Natural killer cell treated with Interleukin-12 subunit alpha and Interleukin-12 subunit beta and Interleukin-15 and Interleukin-18, amount 100 ng/mL, for 72 hours (primary cell): ENCODE results near the gene SSTR4. TPM values are rescaled to one million over a fixed set of nuclear protein-coding genes. Genes with fewer than 3 reads are reported as not detected.
A peak's percentile ranks its signal among the peaks of the same experiment; 100 is the strongest.

Source experiments
- ATAC-seq, 2 donors: fragments of 150-1000 bp; cut with Tn5 transposase in 1 of 2; sonication (Bioruptor Pico), chemical (Tn5 transposase) in 1 of 2; 2 replicates each; pipeline ENCODE4 v1.10.0; 2021
- DNase-seq: peaks from one replicate; pipeline ENCODE4 v3.0.0; 2022; ENCODE audit warnings: low spot score
- H3K27ac Mint-ChIP-seq, 2 donors: 1 replicate in 1 of 2; 2 replicates in 1 of 2; pipeline ENCODE4 v1.8.0; 2022; ENCODE audit warnings: mixed read lengths in 2 of 2, mild to moderate bottlenecking in 1 of 2, moderate library complexity in 1 of 2
- H3K27me3 Mint-ChIP-seq, 2 donors: 1 replicate in 1 of 2; 2 replicates in 1 of 2; pipeline ENCODE4 v1.8.0; 2022; ENCODE audit warnings: mixed read lengths in 2 of 2
- H3K36me3 Mint-ChIP-seq: one replicate; pipeline ENCODE4 v1.8.0; 2022; ENCODE audit warnings: mixed read lengths
- H3K4me1 Mint-ChIP-seq, 2 donors: 1 replicate in 1 of 2; 2 replicates in 1 of 2; pipeline ENCODE4 v1.8.0; 2022; ENCODE audit warnings: low read depth in 2 of 2, mixed read lengths in 2 of 2, mild to moderate bottlenecking in 1 of 2
- H3K4me3 Mint-ChIP-seq: one replicate; pipeline ENCODE4 v1.8.0; 2022; ENCODE audit warnings: mixed read lengths
- H3K9me3 Mint-ChIP-seq: 2 replicates; pipeline ENCODE4 v1.8.0; 2022; ENCODE audit warnings: mixed read lengths
- total RNA-seq, 2 donors: library from RNA; stranded (reverse); gene quantifications; one replicate each; pipeline ENCODE4 v1.2.3, GENCODE V29; 2022

SSTR4 gene
- total RNA-seq, 2 donors from 2014 or later = not detected

- no peaks in the 10 kb centered on the region for H3K36me3 Mint-ChIP-seq
- no peak for DNase-seq
- no peak overlapping the region for H3K27ac Mint-ChIP-seq
- H3K27me3 Mint-ChIP-seq = peaks cover 35 to 60% of the 10 kb centered on the region in 2 donors
- H3K4me1 Mint-ChIP-seq = no peaks in the 10 kb centered on the region
- H3K4me3 Mint-ChIP-seq = no peak overlapping the region
- ATAC-seq = no peak
- no peaks in the 10 kb centered on the region for H3K9me3 Mint-ChIP-seq
Measured at GRCh38 chr20:23039885-23040508, 4.9 kb downstream of the SSTR4 start.

- Mint-ChIP-seq H3K4me1 (peaks cover 0 to 4% of the 10 kb centered on the region in 2 donors), H3K27me3 (peaks cover 40 to 68% of the 10 kb centered on the region in 2 donors), H3K36me3 (peaks cover 6% of the 10 kb centered on the region), H3K4me3 (no peak overlapping the region), H3K9me3 (no peaks in the 10 kb centered on the region), H3K27ac (no peak overlapping the region)
- DNase-seq (no peak), ATAC-seq (no peak)
Measured at GRCh38 chr20:23042270-23042669, 7.2 kb downstream of the SSTR4 start.

- peaks cover 0 to 4% of the 10 kb centered on the region in 2 donors for H3K4me1 Mint-ChIP-seq
- no peaks in the 10 kb centered on the region for H3K9me3 Mint-ChIP-seq
- H3K27ac Mint-ChIP-seq = no peak overlapping the region
- peaks cover 6% of the 10 kb centered on the region for H3K36me3 Mint-ChIP-seq
- peaks cover 44 to 65% of the 10 kb centered on the region in 2 donors for H3K27me3 Mint-ChIP-seq
- no peak for ATAC-seq
- H3K4me3 Mint-ChIP-seq = no peak overlapping the region
- DNase-seq = no peak
Measured at GRCh38 chr20:23043376-23043775, 8.3 kb downstream of the SSTR4 start.

- Mint-ChIP-seq H3K4me3 (no peak overlapping the region), H3K27ac (no peak overlapping the region)
- ATAC-seq = no peak
Measured at GRCh38 chr20:23046431-23046830, 11.3 kb downstream of the SSTR4 start.

DNA sequence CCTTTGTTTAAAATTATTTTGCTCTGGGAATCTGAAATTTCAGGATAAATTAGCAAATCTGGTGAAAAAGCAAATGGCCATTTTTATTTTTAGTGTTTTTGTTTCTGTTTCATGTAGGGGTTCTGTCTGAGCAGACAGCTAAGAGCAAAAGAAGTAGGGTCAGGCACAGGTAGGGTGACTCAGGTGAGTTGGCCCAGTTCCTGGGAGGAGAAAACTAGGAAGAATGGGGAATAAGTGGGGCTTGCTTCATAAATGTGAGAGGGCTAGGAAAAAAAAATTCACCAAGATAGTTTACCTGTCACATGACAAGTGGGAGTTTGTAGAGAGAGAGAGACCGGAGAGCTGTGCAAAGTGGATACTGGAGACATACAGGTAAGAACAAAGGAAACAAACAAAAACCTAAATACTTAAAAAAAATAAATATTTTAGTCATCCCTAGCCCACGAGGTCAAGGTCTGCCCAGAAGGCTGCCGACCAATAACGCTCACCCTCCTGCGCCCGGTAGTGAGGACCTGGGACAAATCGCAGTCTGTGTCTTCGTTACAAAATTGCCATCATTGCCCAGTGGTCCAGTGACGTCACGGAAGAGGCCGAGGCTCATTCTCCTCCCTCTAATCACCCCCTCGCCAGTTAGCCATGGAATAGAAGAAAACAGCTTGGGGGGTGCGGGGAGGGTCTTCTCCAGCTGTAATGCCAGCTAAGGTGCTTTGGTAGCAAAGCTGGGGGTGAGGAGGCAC lies 12.1 kb downstream of the SSTR4 start:
- no peaks in the 10 kb centered on the region for H3K9me3 Mint-ChIP-seq
- DNase-seq (no peak), ATAC-seq (no peak)
- peaks cover 6% of the 10 kb centered on the region for H3K36me3 Mint-ChIP-seq
- no peak overlapping the region for H3K27ac Mint-ChIP-seq
- H3K4me1 Mint-ChIP-seq = peaks cover 0 to 16% of the 10 kb centered on the region in 2 donors
- peak overlapping the region; percentile 43 for H3K4me3 Mint-ChIP-seq
- H3K27me3 Mint-ChIP-seq = peaks cover 43 to 59% of the 10 kb centered on the region in 2 donors

More at GRCh38 chr20:23046431-23046830, 11.3 kb downstream of the SSTR4 start:
- Mint-ChIP-seq H3K4me1 (peaks cover 0 to 15% of the 10 kb centered on the region in 2 donors), H3K27me3 (peaks cover 44 to 58% of the 10 kb centered on the region in 2 donors), H3K36me3 (peaks cover 6% of the 10 kb centered on the region), H3K9me3 (no peaks in the 10 kb centered on the region)
- no peak for DNase-seq

GRCh38 chr20:23047738-23048214 lies 12.7 kb downstream of the SSTR4 start:
- DNase-seq (no peak), ATAC-seq (no peak)
- peaks cover 0 to 16% of the 10 kb centered on the region in 2 donors for H3K4me1 Mint-ChIP-seq
- H3K27me3 Mint-ChIP-seq = peaks cover 49 to 65% of the 10 kb centered on the region in 2 donors
- peaks cover 6% of the 10 kb centered on the region for H3K36me3 Mint-ChIP-seq
- no peak overlapping the region for H3K4me3 Mint-ChIP-seq
- no peaks in the 10 kb centered on the region for H3K9me3 Mint-ChIP-seq
- H3K27ac Mint-ChIP-seq = no peak overlapping the region

DNA sequence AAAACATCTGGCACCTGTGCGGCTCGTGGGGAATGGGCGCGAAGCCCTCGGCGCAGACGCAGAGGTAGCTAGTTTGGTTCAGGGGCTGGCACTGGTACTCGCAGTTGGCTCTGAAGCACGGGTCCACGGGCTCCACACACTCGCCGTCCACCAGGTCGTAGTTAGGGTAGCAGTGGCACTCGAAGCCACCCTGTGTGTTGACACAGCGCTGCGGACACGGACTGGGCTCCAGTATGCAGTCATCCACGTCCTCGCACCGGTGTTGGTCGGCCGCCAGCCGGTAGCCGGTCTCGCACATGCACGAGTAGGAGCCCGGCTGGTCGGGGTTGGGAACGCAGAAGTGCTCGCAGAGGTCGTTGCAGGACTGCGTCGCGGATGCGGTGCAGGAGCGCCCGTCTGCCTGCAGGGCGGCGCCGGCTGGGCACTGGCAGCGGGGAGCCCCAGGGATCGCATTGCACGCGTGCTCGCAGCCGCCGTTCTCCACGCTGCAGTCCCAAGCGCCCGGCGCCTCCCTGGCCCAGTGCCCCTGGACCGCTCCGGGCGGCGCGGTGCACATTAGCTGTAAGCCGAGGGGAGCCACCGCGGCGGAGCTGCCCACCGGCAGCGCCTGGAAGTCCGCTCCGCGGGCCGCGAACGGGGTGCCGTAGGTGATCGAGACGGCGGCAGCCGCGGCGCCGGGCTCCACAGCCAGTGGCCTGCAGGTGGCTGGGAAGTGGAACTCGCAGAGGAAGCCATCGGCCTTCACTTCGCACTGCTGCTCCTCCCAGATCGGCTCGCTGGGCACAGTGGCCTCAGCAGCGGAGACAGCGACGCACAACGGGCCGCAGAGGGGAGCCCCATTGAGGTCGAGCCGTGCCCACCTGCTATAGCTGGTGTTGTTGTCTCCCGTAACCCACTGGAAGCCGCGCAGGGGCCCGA lies 13.4 kb downstream of the SSTR4 start:
- H3K36me3 Mint-ChIP-seq = peaks cover 6% of the 10 kb centered on the region
- ATAC-seq = peak; percentile 66 to 79
- no peak for DNase-seq
- peaks cover 0 to 16% of the 10 kb centered on the region in 2 donors for H3K4me1 Mint-ChIP-seq
- peaks cover 51 to 67% of the 10 kb centered on the region in 2 donors for H3K27me3 Mint-ChIP-seq
- H3K27ac Mint-ChIP-seq = no peak overlapping the region
- H3K9me3 Mint-ChIP-seq = no peaks in the 10 kb centered on the region
- peak overlapping the region; percentile 38 for H3K4me3 Mint-ChIP-seq

DNA sequence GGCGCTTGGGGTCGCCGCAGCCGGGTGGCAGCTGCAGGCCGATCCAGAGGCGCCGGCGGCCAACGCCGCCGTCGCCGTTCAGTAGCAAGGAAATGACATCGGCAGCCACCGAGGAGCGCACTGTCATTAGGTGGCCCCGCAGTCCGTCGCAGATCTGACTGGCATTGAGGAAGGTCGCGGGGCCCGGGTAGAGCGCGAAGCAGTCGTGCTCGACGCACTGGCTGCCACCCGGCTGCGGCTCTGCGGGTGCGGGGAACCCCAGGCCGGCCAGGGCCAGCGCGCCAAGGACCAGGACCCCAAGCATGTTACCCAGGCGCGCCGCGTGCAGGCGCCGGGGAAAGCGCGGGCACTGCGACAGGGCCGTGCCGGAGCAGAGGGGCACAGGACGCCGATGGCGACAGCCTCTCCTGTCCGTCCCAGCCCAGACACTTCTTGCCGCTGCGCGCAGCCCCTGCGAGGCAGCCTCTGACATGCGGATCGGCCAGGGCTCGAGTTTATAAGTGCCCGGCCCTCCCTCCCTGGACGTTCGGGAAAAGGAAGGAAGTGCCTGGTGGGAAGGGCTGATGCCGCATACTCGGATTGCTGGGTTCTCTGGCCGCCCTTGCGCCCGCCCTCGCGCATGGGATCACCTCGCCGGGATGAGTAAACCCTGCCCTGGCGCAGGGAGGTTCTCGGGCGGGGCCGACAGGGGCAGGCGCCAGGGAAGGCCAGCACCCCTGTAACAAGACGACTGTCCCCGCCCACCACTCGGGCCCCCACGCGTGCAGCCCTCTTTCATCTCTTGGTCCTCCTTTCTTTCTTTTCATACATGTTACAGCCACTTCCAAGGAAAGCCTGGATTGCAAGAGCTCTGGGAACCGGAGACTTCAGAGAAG lies 14.3 kb downstream of the SSTR4 start, which contains the start of gene THBD:
Gene THBD (minus strand): TSS at position 472 of the 875 bp plus-strand sequence. CDS start 168 bp downstream, at position 304.
- Mint-ChIP-seq H3K36me3 (peaks cover 6% of the 10 kb centered on the region), H3K27me3 (peaks cover 45 to 61% of the 10 kb centered on the region in 2 donors), H3K9me3 (no peaks in the 10 kb centered on the region), H3K27ac (no peak within 1 kb of the TSS), H3K4me1 (peaks cover 0 to 16% of the 10 kb centered on the region in 2 donors), H3K4me3 (peak within 1 kb of the TSS; percentile 66)
- peak; percentile 57 to 61 for ATAC-seq
- no peak for DNase-seq

DNA sequence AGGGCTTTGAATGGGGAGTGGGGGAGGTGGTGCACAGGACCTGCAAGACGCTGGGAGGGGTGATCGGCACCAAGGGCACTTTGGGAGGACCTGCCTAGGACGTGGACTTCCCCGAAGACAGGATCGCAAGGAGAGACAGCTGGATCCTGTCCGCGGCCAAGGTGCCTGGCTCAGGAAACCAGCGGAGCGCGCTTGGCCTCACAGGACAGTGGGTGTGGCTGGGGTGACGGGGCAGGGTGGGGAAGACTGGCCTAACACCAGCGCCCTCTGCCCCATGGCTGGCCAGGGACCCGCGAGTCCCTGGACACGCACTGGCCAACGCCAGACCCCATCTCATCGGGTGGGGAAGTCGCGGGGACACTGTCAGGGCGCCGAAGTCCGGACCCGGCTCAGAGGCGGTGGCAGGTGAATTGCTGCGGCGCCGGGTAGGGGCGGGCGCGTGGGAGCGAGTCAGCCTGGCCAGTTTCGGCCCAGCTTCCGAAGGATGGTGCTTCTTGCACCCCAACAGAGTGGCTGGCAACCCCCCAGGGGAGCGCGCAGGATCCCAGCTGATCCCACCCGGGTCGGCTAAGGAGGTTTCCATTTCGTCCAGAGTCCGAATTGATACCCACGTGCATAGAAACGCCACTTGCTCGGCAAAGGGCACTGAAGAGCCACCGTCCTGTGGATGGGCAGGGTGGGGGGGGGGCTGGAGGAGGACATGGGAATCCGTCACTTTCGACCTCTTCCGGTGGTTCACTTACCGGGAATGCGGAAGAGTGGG lies 15.1 kb downstream of the SSTR4 start:
- peak overlapping the region; percentile 66 for H3K4me3 Mint-ChIP-seq
- H3K36me3 Mint-ChIP-seq = peaks cover 6% of the 10 kb centered on the region
- ATAC-seq = no peak
- peaks cover 41 to 55% of the 10 kb centered on the region in 2 donors for H3K27me3 Mint-ChIP-seq
- H3K27ac Mint-ChIP-seq = no peak overlapping the region
- H3K9me3 Mint-ChIP-seq = no peaks in the 10 kb centered on the region
- H3K4me1 Mint-ChIP-seq = peaks cover 0 to 16% of the 10 kb centered on the region in 2 donors
- no peak for DNase-seq

DNA sequence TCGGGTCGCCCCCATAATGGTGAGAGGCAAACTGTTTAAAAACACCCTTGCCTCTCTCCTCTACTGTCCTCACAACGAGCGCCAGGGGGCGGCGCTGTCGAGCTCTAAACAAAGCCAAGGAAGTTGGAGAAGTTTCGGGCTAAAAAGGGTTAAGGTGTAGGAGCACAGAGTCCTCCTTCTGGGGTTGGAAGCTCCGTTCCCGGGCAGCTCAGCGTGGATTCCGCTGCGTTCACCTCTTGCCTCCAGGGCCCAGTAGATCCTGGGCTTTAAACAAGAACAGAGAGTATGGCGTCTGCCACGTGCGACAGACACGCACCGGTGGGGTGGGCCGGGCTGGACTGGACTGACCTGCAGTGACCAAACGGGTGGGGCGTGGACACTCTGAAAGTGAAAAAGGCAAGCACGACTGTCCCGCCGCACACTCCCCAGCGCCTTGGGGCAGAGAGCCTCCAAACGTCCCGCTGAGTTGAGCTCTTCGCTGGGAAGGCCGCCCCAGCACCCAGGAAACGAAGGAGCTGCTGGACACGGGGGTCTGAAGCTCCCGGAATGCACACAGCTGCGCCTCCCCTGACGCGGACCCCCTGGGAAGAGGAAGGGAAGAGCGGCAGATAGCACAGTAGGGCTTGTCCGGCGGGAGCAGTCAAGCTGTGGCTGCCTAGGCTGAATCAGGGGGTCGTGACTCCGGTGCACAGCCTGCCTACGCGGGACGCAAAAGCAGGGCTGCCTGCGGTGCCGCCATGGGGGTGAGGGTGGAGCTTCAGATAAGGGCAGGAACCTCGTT lies 15.9 kb downstream of the SSTR4 start:
- peaks cover 39 to 51% of the 10 kb centered on the region in 2 donors for H3K27me3 Mint-ChIP-seq
- no peak for DNase-seq
- no peak overlapping the region for H3K27ac Mint-ChIP-seq
- peaks cover 6% of the 10 kb centered on the region for H3K36me3 Mint-ChIP-seq
- H3K4me1 Mint-ChIP-seq = peaks cover 0 to 16% of the 10 kb centered on the region in 2 donors
- H3K9me3 Mint-ChIP-seq = no peaks in the 10 kb centered on the region
- peak overlapping the region; percentile 42 for H3K4me3 Mint-ChIP-seq
- no peak for ATAC-seq

DNA sequence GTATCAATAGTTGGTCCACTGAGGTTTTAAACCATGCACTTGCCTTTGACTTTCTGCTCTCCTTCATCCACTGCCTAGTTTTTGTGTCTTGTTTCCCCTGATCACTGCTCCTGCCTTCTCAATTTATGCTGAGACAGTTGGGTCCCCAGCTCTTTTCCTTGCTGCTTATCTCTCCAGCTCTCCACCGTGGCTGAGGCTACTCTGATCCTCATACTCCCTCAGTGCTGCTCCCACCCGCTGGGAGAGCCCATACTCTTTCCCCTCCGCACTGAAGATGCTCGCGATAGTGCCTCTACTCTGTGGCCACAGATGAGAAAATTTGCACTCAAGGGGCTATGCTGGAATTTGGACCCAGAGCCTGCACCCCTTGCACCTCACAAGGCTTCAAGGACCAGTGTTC lies 17.8 kb downstream of the SSTR4 start:
- Mint-ChIP-seq H3K27ac (no peak overlapping the region), H3K36me3 (no peaks in the 10 kb centered on the region), H3K9me3 (no peaks in the 10 kb centered on the region), H3K27me3 (peaks cover 27 to 45% of the 10 kb centered on the region in 2 donors), H3K4me1 (peaks cover 0 to 12% of the 10 kb centered on the region in 2 donors), H3K4me3 (no peak overlapping the region)
- ATAC-seq = no peak
- no peak for DNase-seq
